ENCODE results near the gene FRMPD4.

DNA sequence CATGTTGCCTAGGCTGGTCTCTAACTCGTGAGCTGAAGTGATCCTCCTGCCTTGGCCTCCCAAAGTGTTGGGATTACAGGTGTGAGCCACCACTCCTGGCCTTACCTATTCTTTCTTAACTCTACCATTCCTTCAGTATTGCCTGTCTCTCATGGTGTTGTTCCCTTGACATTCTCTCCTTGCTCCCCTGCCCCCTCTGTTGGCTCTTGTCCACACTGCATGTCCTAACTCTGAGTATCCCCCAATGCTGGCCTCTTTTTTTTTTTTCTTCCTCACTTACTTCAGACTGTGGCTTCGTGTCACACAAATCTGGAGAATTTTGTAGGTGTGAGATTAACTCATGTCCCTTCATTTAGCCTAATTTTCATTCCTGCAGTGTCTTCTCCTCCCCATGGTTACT, 22.9 kb upstream of the FRMPD4 start:
- TF ChIP-seq ZNF274 (IDR thresholded peaks at IDR 0.05; ENCODE audit: insufficient read depth, insufficient read length): no peak
- TF ChIP-seq SREBF2 (IDR thresholded peaks at IDR 0.05; ENCODE audit: low read length): no peak
- TF ChIP-seq EGR1 (IDR thresholded peaks at IDR 0.05; ENCODE audit: borderline replicate concordance in 1 of 2, low read depth in 2 of 2, low read length in 2 of 2): no peak
- no peak for TF ChIP-seq EED (IDR thresholded peaks at IDR 0.05; ENCODE audit: low read depth)
- TF ChIP-seq, protein P1, sequence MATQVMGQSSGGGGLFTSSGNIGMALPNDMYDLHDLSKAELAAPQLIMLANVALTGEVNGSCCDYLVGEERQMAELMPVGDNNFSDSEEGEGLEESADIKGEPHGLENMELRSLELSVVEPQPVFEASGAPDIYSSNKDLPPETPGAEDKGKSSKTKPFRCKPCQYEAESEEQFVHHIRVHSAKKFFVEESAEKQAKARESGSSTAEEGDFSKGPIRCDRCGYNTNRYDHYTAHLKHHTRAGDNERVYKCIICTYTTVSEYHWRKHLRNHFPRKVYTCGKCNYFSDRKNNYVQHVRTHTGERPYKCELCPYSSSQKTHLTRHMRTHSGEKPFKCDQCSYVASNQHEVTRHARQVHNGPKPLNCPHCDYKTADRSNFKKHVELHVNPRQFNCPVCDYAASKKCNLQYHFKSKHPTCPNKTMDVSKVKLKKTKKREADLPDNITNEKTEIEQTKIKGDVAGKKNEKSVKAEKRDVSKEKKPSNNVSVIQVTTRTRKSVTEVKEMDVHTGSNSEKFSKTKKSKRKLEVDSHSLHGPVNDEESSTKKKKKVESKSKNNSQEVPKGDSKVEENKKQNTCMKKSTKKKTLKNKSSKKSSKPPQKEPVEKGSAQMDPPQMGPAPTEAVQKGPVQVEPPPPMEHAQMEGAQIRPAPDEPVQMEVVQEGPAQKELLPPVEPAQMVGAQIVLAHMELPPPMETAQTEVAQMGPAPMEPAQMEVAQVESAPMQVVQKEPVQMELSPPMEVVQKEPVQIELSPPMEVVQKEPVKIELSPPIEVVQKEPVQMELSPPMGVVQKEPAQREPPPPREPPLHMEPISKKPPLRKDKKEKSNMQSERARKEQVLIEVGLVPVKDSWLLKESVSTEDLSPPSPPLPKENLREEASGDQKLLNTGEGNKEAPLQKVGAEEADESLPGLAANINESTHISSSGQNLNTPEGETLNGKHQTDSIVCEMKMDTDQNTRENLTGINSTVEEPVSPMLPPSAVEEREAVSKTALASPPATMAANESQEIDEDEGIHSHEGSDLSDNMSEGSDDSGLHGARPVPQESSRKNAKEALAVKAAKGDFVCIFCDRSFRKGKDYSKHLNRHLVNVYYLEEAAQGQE (IDR thresholded peaks at IDR 0.05; ENCODE audit: low read depth, low read length): no peak
- no peak for TF ChIP-seq TCF12 (IDR thresholded peaks at IDR 0.05; ENCODE audit: low read depth, low read length)
- TF ChIP-seq, protein P2, sequence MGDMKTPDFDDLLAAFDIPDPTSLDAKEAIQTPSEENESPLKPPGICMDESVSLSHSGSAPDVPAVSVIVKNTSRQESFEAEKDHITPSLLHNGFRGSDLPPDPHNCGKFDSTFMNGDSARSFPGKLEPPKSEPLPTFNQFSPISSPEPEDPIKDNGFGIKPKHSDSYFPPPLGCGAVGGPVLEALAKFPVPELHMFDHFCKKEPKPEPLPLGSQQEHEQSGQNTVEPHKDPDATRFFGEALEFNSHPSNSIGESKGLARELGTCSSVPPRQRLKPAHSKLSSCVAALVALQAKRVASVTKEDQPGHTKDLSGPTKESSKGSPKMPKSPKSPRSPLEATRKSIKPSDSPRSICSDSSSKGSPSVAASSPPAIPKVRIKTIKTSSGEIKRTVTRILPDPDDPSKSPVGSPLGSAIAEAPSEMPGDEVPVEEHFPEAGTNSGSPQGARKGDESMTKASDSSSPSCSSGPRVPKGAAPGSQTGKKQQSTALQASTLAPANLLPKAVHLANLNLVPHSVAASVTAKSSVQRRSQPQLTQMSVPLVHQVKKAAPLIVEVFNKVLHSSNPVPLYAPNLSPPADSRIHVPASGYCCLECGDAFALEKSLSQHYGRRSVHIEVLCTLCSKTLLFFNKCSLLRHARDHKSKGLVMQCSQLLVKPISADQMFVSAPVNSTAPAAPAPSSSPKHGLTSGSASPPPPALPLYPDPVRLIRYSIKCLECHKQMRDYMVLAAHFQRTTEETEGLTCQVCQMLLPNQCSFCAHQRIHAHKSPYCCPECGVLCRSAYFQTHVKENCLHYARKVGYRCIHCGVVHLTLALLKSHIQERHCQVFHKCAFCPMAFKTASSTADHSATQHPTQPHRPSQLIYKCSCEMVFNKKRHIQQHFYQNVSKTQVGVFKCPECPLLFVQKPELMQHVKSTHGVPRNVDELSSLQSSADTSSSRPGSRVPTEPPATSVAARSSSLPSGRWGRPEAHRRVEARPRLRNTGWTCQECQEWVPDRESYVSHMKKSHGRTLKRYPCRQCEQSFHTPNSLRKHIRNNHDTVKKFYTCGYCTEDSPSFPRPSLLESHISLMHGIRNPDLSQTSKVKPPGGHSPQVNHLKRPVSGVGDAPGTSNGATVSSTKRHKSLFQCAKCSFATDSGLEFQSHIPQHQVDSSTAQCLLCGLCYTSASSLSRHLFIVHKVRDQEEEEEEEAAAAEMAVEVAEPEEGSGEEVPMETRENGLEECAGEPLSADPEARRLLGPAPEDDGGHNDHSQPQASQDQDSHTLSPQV (IDR thresholded peaks at IDR 0.05): no peak
- TF ChIP-seq CHD2 (IDR thresholded peaks at IDR 0.05; ENCODE audit: borderline replicate concordance, low read depth, low read length): no peak
- TF ChIP-seq RAD21 (IDR thresholded peaks at IDR 0.05; ENCODE audit: insufficient read depth, low read depth, low read length): no peak
- TF ChIP-seq, protein P3, sequence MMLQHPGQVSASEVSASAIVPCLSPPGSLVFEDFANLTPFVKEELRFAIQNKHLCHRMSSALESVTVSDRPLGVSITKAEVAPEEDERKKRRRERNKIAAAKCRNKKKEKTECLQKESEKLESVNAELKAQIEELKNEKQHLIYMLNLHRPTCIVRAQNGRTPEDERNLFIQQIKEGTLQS (IDR thresholded peaks at IDR 0.05; ENCODE audit: borderline replicate concordance, extremely low read depth, low read depth, low read length): no peak
- no peak for TF ChIP-seq FOXK2 (IDR thresholded peaks at IDR 0.05)
- TF ChIP-seq SUPT20H (IDR thresholded peaks at IDR 0.05; ENCODE audit: borderline replicate concordance, control insufficient read depth, low read depth, low read length): no peak
- TF ChIP-seq BRCA1 (IDR thresholded peaks at IDR 0.05; ENCODE audit: low read depth, low read length): no peak
- no peak for TF ChIP-seq MYC (IDR thresholded peaks at IDR 0.05; ENCODE audit: insufficient read depth, insufficient read length, insufficient replicate concordance, low read length, severe bottlenecking)

Measured in GM12878 (cell line).